GM23248 (cell line): Measurements from ENCODE around the gene CHRND. TPM values are rescaled to one million over a fixed set of nuclear protein-coding genes. Genes with fewer than 3 reads are reported as not detected.

Source experiments
- DNase-seq: peaks from one replicate; pipeline ENCODE4 v3.0.0-alpha.2; 2015
- H2AFZ ChIP-seq: fragments of 200-600 bp; sonication (generic); 2 replicates; pipeline ENCODE4 v1.6.1; 2016; ENCODE audit warnings: antibody characterized with exemption
- H3F3A ChIP-seq: fragments of 200-600 bp; sonication (generic); 2 replicates; pipeline ENCODE4 v1.6.1; 2016; ENCODE audit warnings: mild to moderate bottlenecking, antibody characterized with exemption, mixed run types; ENCODE audit not compliant: insufficient read depth
- H3K27ac ChIP-seq: fragments of 200-600 bp; sonication (generic); 2 replicates; pipeline ENCODE4 v1.5.1; 2016; ENCODE audit warnings: mild to moderate bottlenecking
- H3K27me3 ChIP-seq: fragments of 200-600 bp; sonication (generic); replicated peaks from 2 replicates; pipeline ENCODE4 v1.6.1; 2016; ENCODE audit warnings: mild to moderate bottlenecking; ENCODE audit not compliant: insufficient read depth
- H3K36me3 ChIP-seq: fragments of 200-600 bp; sonication (generic); 2 replicates; pipeline ENCODE4 v1.6.1; 2016; ENCODE audit warnings: low read depth, mild to moderate bottlenecking
- H3K4me1 ChIP-seq: fragments of 200-600 bp; sonication (generic); 2 replicates; pipeline ENCODE4 v1.6.1; 2016; ENCODE audit warnings: mild to moderate bottlenecking; ENCODE audit not compliant: insufficient read depth
- H3K4me2 ChIP-seq: fragments of 200-600 bp; sonication (generic); one replicate; pipeline ENCODE4 v1.6.1; 2016; ENCODE audit warnings: mild to moderate bottlenecking; ENCODE audit not compliant: unreplicated experiment
- H3K4me3 ChIP-seq: fragments of 200-600 bp; sonication (generic); 2 replicates; pipeline ENCODE4 v1.5.1; 2016; ENCODE audit warnings: mild to moderate bottlenecking
- H3K79me2 ChIP-seq: fragments of 200-600 bp; sonication (generic); 2 replicates; pipeline ENCODE4 v1.6.1; 2016; ENCODE audit warnings: mild to moderate bottlenecking; ENCODE audit not compliant: insufficient read depth
- H3K9ac ChIP-seq: fragments of 200-600 bp; sonication (generic); 2 replicates; pipeline ENCODE4 v1.6.1; 2016; ENCODE audit warnings: mild to moderate bottlenecking
- H3K9me2 ChIP-seq: fragments of 200-600 bp; sonication (generic); 2 replicates; pipeline ENCODE4 v1.6.1; 2016; ENCODE audit warnings: mixed run types, mild to moderate bottlenecking, moderate library complexity; ENCODE audit not compliant: insufficient read depth
- H3K9me3 ChIP-seq: fragments of 200-600 bp; sonication (generic); one replicate; pipeline ENCODE4 v1.6.1; 2017; ENCODE audit warnings: low read depth
- H4K20me1 ChIP-seq: fragments of 200-600 bp; sonication (generic); 2 replicates; pipeline ENCODE4 v1.6.0; 2016; ENCODE audit not compliant: insufficient read depth
- EZH2 ChIP-seq: fragments of 200-600 bp; sonication (generic); IDR thresholded peaks from 2 replicates; pipeline ENCODE4 v1.6.1; 2018; ENCODE audit warnings: antibody characterized with exemption, mild to moderate bottlenecking; ENCODE audit not compliant: insufficient read depth, poor library complexity, severe bottlenecking
- EZH2phosphoT487 ChIP-seq: fragments of 200-600 bp; sonication (generic); IDR thresholded peaks from 2 replicates; pipeline ENCODE4 v1.6.1; 2018; ENCODE audit warnings: antibody characterized with exemption, moderate library complexity, mild to moderate bottlenecking, low read depth; ENCODE audit not compliant: insufficient read depth
- WGBS, 2 experiments: methylation state at CpG; one replicate each; pipeline ENCODE4 v1.1.6; 2015 to 2017; ENCODE audit warnings: low lambda C conversion rate in 2 of 2, low coverage in 1 of 2; ENCODE audit errors: missing lambda C conversion rate in 2 of 2; 5-methylcytosine and 5-hydroxymethylcytosine counted together
- in situ Hi-C: fragments of 300-500 bp; cut with MboI; formaldehyde crosslinking; loops from 2 replicates; pipeline ENCODE4 v1.15.0; 2020
- polyA plus RNA-seq: library from polyadenylated mRNA; unstranded; fragments of >200 nt; fragmentation: Nextera tagmentation; extraction: Ambion mirVana; gene quantifications from 2 replicates; pipeline ENCODE4 v1.2.1, GENCODE V29; 2016
- total RNA-seq: library from RNA; depleted of rRNA; stranded (reverse); fragments of >200 nt; shearing (Covaris generic); gene quantifications from 2 replicates; pipeline ENCODE4 v1.2.3, GENCODE V29; 2014

The CHRND gene
- total and polyA plus RNA-seq, 2 experiments from 2014 or later: not detected

- Histone ChIP-seq H3K27me3 (no peaks in the 10 kb centered on the region), H3K27ac (peak overlapping the region; percentile 100), H3F3A (0 out of 2 replicates have a peak, but pooled peaks cover 9% of the 10 kb centered on the region), H4K20me1 (no peaks in the 10 kb centered on the region; the same call in none of the 2 replicates), H3K79me2 (peaks cover 82% of the 10 kb centered on the region), H3K4me2 (peak overlapping the region; percentile 94), H3K9me3 (no peaks in the 10 kb centered on the region), H3K9me2 (no peaks in the 10 kb centered on the region), H2AFZ (peak overlapping the region; percentile 87), H3K36me3 (peaks cover 13% of the 10 kb centered on the region), H3K9ac (peak overlapping the region; percentile 100), H3K4me3 (peak overlapping the region; percentile 89), H3K4me1 (peaks cover 7% of the 10 kb centered on the region)
- in situ Hi-C loops: loop anchor here (25.0 kb wide), 1 partner anchor 638 kb away; no protein-coding TSS in a partner anchor
- TF ChIP-seq EZH2phosphoT487 (no peak), EZH2 (no peak)
- 31 to 32% methylated on average over 21 of the region's 21 CpGs for WGBS, 2 experiments
- DNase-seq: no peak
Observed at GRCh38 chr2:232549655-232550353, 23.8 kb downstream of the CHRND start.

GRCh38 chr2:232550354-232551249 lies 24.6 kb downstream of the CHRND start, which contains the start of the genes EIF4E2 and TIGD1:
TSS of gene EIF4E2 (plus strand) at chr2:232550689. CDS start at chr2:232550725, 36 bp downstream.
TSS of gene TIGD1 (minus strand) at chr2:232550557. CDS start at chr2:232549882, 675 bp downstream.
- Histone ChIP-seq H3K9me3 (no peaks in the 10 kb centered on the region), H3K4me1 (peaks cover 7% of the 10 kb centered on the region), H3F3A (0 out of 2 replicates have a peak, but pooled peaks cover 9% of the 10 kb centered on the region), H3K27ac (peak within 1 kb of the TSS; percentile 100), H4K20me1 (peaks cover 5% of the 10 kb centered on the region), H3K4me2 (peak within 1 kb of the TSS; percentile 94), H3K79me2 (peaks cover 90% of the 10 kb centered on the region), H2AFZ (peak within 1 kb of the TSS; percentile 87), H3K36me3 (peaks cover 13% of the 10 kb centered on the region), H3K4me3 (peak within 1 kb of the TSS; percentile 89), H3K9me2 (no peaks in the 10 kb centered on the region), H3K27me3 (no peaks in the 10 kb centered on the region), H3K9ac (peak within 1 kb of the TSS; percentile 100)
- 1% methylated on average over 41 to 52 of the region's 81 CpGs for WGBS, 2 experiments
- no peak for TF ChIP-seq EZH2
- no peak for TF ChIP-seq EZH2phosphoT487
- DNase-seq: peak; percentile 97
- in situ Hi-C loops: no loop called here

- in situ Hi-C loops: no loop called here
- H3K4me2 ChIP-seq: peak overlapping the region; percentile 91
- peak overlapping the region; percentile 100 for H3K9ac ChIP-seq
- peaks cover 13% of the 10 kb centered on the region for H3K36me3 ChIP-seq
- 2 to 5% methylated on average over 7 of the region's 7 CpGs for WGBS, 2 experiments
- TF ChIP-seq EZH2 (no peak), EZH2phosphoT487 (no peak)
- peaks cover 96% of the 10 kb centered on the region for H3K79me2 ChIP-seq
- H3F3A ChIP-seq: 0 out of 2 replicates have a peak, but pooled peaks cover 9% of the 10 kb centered on the region
- peaks cover 5% of the 10 kb centered on the region for H4K20me1 ChIP-seq
- no peaks in the 10 kb centered on the region for H3K27me3 ChIP-seq
- H3K27ac ChIP-seq: peak overlapping the region; percentile 100
- no peak for DNase-seq
- peak overlapping the region; percentile 87; the same call in 1 of the 2 replicates for H2AFZ ChIP-seq
- H3K9me2 ChIP-seq: no peaks in the 10 kb centered on the region
- H3K9me3 ChIP-seq: no peaks in the 10 kb centered on the region
- H3K4me1 ChIP-seq: peaks cover 7% of the 10 kb centered on the region
- peak overlapping the region; percentile 89 for H3K4me3 ChIP-seq
Observed at GRCh38 chr2:232551250-232551638, 25.3 kb downstream of the CHRND start.

GRCh38 chr2:232551776-232552175 lies 25.8 kb downstream of the CHRND start:
- peak overlapping the region; percentile 100 for H3K27ac ChIP-seq
- H3K9ac ChIP-seq: peak overlapping the region; percentile 100
- no peaks in the 10 kb centered on the region for H3K9me3 ChIP-seq
- H3K36me3 ChIP-seq: peaks cover 13% of the 10 kb centered on the region
- TF ChIP-seq EZH2 (no peak), EZH2phosphoT487 (no peak)
- no peak overlapping the region for H2AFZ ChIP-seq
- peaks cover 7% of the 10 kb centered on the region for H3K4me1 ChIP-seq
- 0 out of 2 replicates have a peak, but pooled peaks cover 9% of the 10 kb centered on the region for H3F3A ChIP-seq
- H3K4me2 ChIP-seq: peak overlapping the region; percentile 91
- no peaks in the 10 kb centered on the region for H3K27me3 ChIP-seq
- in situ Hi-C loops: no loop called here
- H4K20me1 ChIP-seq: peaks cover 5% of the 10 kb centered on the region
- peaks cover 96% of the 10 kb centered on the region for H3K79me2 ChIP-seq
- WGBS, 2 experiments: 86% methylated on average over 4 of the region's 4 CpGs
- no peaks in the 10 kb centered on the region for H3K9me2 ChIP-seq
- H3K4me3 ChIP-seq: peak overlapping the region; percentile 89
- no peak for DNase-seq
